Suprapubic skin (tissue), 4 donors: ENCODE results near the gene MS4A8. TPM values are rescaled to one million over a fixed set of nuclear protein-coding genes. Genes with fewer than 3 reads are reported as not detected.

Experiments used
- DNase-seq, 2 donors: peaks; one replicate each; pipeline ENCODE4 v3.0.0-alpha.2; 2019; ENCODE audit warnings: low spot score in 2 of 2
- H3K27ac ChIP-seq: fragments of 200-600 bp; sonication (generic); one replicate; pipeline ENCODE4 v1.5.1; 2019
- H3K27me3 ChIP-seq: fragments of 200-600 bp; sonication (generic); one replicate; pipeline ENCODE4 v1.5.1; 2019
- H3K36me3 ChIP-seq: fragments of 200-600 bp; sonication (generic); one replicate; pipeline ENCODE4 v1.5.1; 2019
- H3K4me1 ChIP-seq: fragments of 200-600 bp; sonication (generic); one replicate; pipeline ENCODE4 v1.5.1; 2019
- H3K4me3 ChIP-seq: fragments of 200-600 bp; sonication (generic); one replicate; pipeline ENCODE4 v1.5.1; 2019; ENCODE audit warnings: mild to moderate bottlenecking
- H3K9me3 ChIP-seq: fragments of 200-600 bp; sonication (generic); one replicate; pipeline ENCODE4 v1.5.1; 2019
- EP300 ChIP-seq: sonication (generic); formaldehyde crosslinking; IDR thresholded peaks from one replicate; pipeline ENCODE4 v1.6.1; 2017; ENCODE audit warnings: antibody characterized with exemption
- POLR2A ChIP-seq, 2 donors: fragments of 450-650 bp; IDR thresholded peaks; one replicate each; pipeline ENCODE4 v1.6.1; 2017; ENCODE audit warnings: antibody characterized with exemption in 2 of 2, mild to moderate bottlenecking in 2 of 2, moderate library complexity in 2 of 2
- POLR2AphosphoS5 ChIP-seq, 3 donors: sonication (generic); formaldehyde crosslinking; IDR thresholded peaks; one replicate each; pipeline ENCODE4 v1.6.1; 2017; ENCODE audit warnings: antibody characterized with exemption in 3 of 3
- whole genome bisulfite sequencing: methylation state at CpG from one replicate; pipeline ENCODE4 v1.1.5; 2018; 5-methylcytosine and 5-hydroxymethylcytosine counted together
- total RNA-seq, 4 donors: library from RNA; depleted of rRNA; stranded (reverse); fragments of >200 nt; gene quantifications; one replicate each; pipeline ENCODE4 v1.1.0, GENCODE V29; 2016
- TF ChIP-seq, protein P1 (sequence below), 2 donors: fragments of 200-600 bp in 1 of 2; fragments of 450-650 bp in 1 of 2; sonication (generic) in 1 of 2; IDR thresholded peaks; one replicate each; pipeline ENCODE4 v1.5.1; 2016 to 2019; ENCODE audit warnings: antibody characterized with exemption in 2 of 2, mild to moderate bottlenecking in 1 of 2, moderate library complexity in 1 of 2

Gene MS4A8
- total RNA-seq, 4 donors from 2014 or later: not detected

DNA sequence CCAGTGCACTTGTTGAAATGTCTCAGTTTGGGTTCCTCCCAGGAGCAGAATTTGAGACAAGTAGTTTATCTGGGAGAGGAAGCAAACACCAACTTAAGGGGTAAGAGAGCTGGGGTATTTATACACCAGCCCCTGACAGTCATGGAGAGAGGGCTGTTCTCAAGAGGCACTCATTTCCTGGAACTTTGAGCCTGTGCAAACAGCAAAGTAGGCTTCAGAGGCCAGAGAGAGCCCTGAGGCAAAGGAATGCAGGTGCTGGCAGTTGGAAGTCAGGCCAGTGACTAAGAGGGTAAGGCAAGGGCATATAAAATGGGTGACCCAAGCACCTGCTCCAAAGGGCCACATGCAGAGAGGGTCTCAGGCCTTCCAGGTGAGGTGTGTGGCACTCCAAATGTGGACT is 41.2 kb downstream of the MS4A8 start:
- TF ChIP-seq POLR2AphosphoS5 (IDR thresholded peaks at IDR 0.05) (no peak), POLR2A (IDR thresholded peaks at IDR 0.05) (no peak), EP300 (no peak)
- TF ChIP-seq, protein P1, sequence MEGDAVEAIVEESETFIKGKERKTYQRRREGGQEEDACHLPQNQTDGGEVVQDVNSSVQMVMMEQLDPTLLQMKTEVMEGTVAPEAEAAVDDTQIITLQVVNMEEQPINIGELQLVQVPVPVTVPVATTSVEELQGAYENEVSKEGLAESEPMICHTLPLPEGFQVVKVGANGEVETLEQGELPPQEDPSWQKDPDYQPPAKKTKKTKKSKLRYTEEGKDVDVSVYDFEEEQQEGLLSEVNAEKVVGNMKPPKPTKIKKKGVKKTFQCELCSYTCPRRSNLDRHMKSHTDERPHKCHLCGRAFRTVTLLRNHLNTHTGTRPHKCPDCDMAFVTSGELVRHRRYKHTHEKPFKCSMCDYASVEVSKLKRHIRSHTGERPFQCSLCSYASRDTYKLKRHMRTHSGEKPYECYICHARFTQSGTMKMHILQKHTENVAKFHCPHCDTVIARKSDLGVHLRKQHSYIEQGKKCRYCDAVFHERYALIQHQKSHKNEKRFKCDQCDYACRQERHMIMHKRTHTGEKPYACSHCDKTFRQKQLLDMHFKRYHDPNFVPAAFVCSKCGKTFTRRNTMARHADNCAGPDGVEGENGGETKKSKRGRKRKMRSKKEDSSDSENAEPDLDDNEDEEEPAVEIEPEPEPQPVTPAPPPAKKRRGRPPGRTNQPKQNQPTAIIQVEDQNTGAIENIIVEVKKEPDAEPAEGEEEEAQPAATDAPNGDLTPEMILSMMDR (IDR thresholded peaks at IDR 0.05): no peak
- Histone ChIP-seq H3K4me1 (no peaks in the 10 kb centered on the region), H3K9me3 (no peaks in the 10 kb centered on the region), H3K27ac (no peak overlapping the region), H3K27me3 (peaks cover 8% of the 10 kb centered on the region), H3K4me3 (no peak overlapping the region), H3K36me3 (no peaks in the 10 kb centered on the region)
- DNase-seq: no peak

DNA sequence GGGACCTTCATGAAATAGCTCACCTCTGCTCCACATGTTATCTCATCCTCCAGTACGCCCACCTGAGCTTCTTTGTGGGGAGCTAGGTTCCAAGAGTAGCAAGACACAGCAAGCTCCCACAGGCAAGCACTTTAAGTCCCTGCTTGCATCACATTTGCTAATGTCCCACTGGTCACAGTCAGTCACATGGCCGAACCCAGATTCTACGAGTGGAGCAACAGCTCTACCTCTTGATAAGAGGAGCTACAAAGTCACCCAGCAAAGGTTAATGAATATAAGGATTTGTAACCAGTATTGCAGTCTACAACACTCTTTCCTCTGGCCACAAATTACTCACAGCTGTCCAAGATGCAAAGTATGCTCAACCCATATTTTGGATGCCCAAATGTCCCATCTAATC is 42.0 kb downstream of the MS4A8 start:
- DNase-seq: no peak
- WGBS: 84% methylated on average over 3 of the region's 3 CpGs
- no peaks in the 10 kb centered on the region for H3K9me3 ChIP-seq
- no peaks in the 10 kb centered on the region for H3K36me3 ChIP-seq
- H3K4me1 ChIP-seq: no peaks in the 10 kb centered on the region
- TF ChIP-seq POLR2AphosphoS5 (IDR thresholded peaks at IDR 0.05): no peak
- no peak for TF ChIP-seq POLR2A (IDR thresholded peaks at IDR 0.05)
- TF ChIP-seq, protein P1 (IDR thresholded peaks at IDR 0.05): no peak
- no peak for TF ChIP-seq EP300
- H3K27ac ChIP-seq: no peak overlapping the region
- H3K4me3 ChIP-seq: no peak overlapping the region
- peaks cover 8% of the 10 kb centered on the region for H3K27me3 ChIP-seq

DNA sequence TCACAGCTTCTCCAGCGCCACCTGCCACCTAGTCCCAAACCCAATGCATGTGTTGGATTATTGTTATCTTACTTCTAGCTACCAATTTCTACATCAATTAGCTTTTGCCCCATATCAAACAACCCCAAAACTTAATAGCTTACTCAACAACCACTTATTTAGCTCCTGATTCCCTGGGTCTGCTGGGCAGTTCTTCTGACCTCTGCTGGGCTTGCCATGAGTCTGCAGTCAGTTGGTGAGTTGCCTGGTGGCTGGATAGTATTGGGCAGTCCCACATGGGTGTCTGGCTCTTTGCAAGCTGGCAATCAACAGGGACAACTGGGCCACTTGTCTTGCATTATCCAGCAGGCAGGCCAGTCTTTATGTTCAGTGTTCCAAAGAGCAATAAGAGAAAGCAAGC is 43.6 kb downstream of the MS4A8 start:
- DNase-seq: no peak
- peaks cover 8% of the 10 kb centered on the region for H3K27me3 ChIP-seq
- H3K9me3 ChIP-seq: no peaks in the 10 kb centered on the region
- no peaks in the 10 kb centered on the region for H3K4me1 ChIP-seq
- no peaks in the 10 kb centered on the region for H3K36me3 ChIP-seq
- no peak overlapping the region for H3K4me3 ChIP-seq
- WGBS: 80% methylated on average over 1 of the region's 1 CpG
- H3K27ac ChIP-seq: no peak overlapping the region
- TF ChIP-seq, protein P1 (IDR thresholded peaks at IDR 0.05): no peak
- TF ChIP-seq POLR2AphosphoS5 (IDR thresholded peaks at IDR 0.05) (no peak), POLR2A (IDR thresholded peaks at IDR 0.05) (no peak), EP300 (no peak)

DNA sequence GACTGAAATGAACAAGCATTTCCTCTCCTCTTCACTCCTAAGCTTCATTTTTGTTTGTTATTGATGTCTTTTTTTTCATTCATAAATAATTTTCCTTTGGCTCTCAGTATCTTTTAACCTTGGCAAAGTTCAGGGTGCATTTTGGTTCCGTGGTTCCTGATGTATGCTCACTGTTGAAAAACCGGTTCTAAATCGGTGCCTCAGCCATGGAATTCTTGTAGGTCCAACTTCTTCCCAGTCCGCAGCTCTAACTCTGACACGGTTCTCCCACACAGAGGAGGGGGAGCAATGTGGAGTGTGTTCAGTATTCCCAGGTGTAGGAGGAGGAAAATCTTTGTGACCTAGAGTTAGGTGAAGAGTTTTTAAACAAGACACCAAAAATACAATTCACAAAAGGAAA is 44.7 kb downstream of the MS4A8 start:
- Histone ChIP-seq H3K4me1 (no peaks in the 10 kb centered on the region), H3K9me3 (no peaks in the 10 kb centered on the region), H3K36me3 (no peaks in the 10 kb centered on the region), H3K4me3 (no peak overlapping the region), H3K27ac (no peak overlapping the region), H3K27me3 (peaks cover 11% of the 10 kb centered on the region)
- no peak for DNase-seq
- WGBS: 81% methylated on average over 5 of the region's 5 CpGs
- TF ChIP-seq, protein P1 (IDR thresholded peaks at IDR 0.05): no peak
- no peak for TF ChIP-seq POLR2A (IDR thresholded peaks at IDR 0.05)
- TF ChIP-seq EP300: no peak
- TF ChIP-seq POLR2AphosphoS5 (IDR thresholded peaks at IDR 0.05): no peak

DNA sequence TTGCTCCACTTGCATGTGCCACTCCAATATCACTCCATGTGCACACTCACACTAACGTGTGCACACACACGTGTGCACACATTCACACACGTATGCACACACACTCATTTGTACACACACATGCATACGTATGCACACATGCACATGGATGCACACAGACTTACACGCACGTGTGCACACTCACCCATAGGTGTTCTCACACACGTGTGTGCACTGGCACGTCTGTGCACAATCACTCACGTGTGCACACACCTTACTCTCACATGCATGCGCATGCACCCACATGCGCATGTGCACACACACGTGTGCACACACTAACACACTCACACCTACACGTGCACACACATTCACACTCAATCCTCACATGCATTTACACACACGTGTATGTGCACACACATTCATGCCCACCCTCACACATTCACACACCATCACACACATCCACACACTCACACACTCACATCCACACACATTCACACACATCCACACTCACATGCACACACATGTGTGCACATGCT is 48.0 kb downstream of the MS4A8 start:
- no peak for DNase-seq
- WGBS: 92% methylated on average over 14 of the region's 14 CpGs

More for the DNA sequence above, 48.0 kb downstream of the MS4A8 start:
- Histone ChIP-seq H3K4me1 (no peaks in the 10 kb centered on the region), H3K27me3 (peaks cover 28% of the 10 kb centered on the region), H3K36me3 (no peaks in the 10 kb centered on the region), H3K4me3 (no peak overlapping the region), H3K27ac (no peak overlapping the region), H3K9me3 (no peaks in the 10 kb centered on the region)
- TF ChIP-seq POLR2AphosphoS5 (IDR thresholded peaks at IDR 0.05) (no peak), EP300 (no peak), POLR2A (IDR thresholded peaks at IDR 0.05) (no peak)
- TF ChIP-seq, protein P1 (IDR thresholded peaks at IDR 0.05): no peak
